Frontal cortex (tissue), 4 donors: Measurements from ENCODE around the gene ZFYVE26. TPM values are rescaled to one million over a fixed set of nuclear protein-coding genes. Genes with fewer than 3 reads are reported as not detected.

Experiments used
- DNase-seq, 2 donors: peaks; one replicate each; pipeline ENCODE4 v3.0.0; 2012; ENCODE audit warnings: low spot score in 2 of 2
- FAIRE-seq: peaks from 2 replicates; lab custom pipeline; 2012; peaks lifted over from hg19 to GRCh38; lab: Jason Lieb, UNC
- total RNA-seq: library from RNA; depleted of rRNA; stranded (reverse); fragments of >200 nt; gene quantifications from one replicate; pipeline ENCODE4 v1.2.3, GENCODE V29; 2014
- donor health status: control.
- donor health status: control.
- donor health status: control.

Gene ZFYVE26
- total RNA-seq, 1 donor from 2014 or later, result 14.7 TPM

DNA sequence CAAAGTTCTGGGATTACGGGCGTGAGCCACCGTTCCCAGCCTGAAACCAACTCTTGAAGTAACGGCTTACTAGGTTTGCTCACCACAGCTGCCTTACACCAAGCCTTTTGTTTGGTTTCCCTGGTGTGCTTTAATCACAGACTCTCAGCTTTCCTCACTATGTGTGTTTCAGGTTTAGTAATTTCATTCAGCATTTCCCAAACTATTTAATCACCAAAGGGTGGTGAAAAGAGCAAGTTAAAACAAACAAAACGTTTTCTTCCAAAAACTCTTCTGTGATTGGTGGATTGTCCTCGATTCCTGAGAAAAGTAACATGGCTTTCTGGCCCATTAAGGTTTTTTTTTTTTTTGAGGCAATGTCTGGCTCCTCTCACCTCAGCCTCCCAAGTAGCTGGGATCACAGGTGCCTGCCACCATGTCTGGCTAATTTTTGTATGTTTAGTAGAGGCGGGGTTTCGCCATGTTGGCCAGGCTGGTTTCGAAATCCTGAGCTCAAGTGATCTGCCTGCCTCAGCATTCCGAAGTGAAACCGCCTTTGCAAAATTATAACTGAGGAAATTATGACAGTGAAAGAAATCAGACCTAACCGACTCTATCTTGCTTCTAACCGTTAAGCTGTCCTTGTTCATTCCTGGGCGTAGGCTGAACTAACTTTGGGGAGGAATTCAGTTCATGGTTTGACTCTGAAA lies 1.5 kb upstream of the ZFYVE26 start:
- FAIRE-seq, result no peak
- DNase-seq, result no peak

DNA sequence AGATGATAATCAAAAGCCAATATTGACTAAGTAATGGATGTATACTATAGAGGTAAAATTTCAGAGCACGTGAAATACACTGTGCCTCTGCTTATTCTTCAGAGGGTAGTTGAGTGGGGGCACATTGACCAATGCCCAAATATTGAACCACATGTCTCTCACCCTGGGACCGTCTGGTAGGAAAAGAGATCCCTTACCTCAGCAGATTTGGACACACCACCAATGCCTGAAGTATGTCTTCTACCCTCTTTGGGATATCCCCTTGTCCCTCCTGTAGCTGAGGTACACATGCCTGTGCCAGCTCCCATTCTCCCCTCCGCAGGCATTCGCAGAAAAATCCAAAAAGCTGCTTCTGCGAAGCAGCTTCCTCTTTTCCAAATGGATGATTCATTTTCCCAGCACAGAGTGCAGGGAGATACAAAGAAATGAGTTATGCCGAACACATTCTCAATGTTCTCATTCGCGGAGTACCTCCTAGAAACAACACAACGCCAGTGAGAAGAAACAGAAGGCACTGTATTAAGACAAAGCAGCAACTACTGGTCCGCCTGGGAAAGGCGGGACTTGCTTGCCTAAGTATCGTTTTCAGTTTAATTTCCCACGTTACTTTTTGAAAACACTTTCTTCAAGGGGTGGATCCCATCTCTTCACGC lies 691 bp downstream of the ZFYVE26 start:
- FAIRE-seq, result no peak
- no peak for DNase-seq

DNA sequence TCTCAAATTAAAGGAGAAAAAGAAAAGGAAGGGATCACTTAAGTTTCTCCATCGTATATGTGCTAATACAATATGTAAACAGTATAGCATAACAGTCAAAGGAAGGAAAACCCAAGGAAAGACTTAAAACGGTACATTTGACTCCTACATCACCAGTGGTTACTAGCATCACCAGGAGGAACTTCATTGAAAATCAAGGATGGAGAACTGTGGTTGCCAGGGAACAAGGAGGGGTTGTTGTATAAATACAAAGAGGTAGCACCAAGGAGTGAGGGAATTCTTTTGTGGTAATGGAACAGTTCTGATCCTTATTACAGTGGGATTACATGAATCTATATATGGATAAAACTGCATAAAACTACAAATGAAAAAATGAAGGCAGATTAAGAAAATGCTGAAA lies 1.6 kb downstream of the ZFYVE26 start:
- FAIRE-seq (no peak), DNase-seq (no peak)

DNA sequence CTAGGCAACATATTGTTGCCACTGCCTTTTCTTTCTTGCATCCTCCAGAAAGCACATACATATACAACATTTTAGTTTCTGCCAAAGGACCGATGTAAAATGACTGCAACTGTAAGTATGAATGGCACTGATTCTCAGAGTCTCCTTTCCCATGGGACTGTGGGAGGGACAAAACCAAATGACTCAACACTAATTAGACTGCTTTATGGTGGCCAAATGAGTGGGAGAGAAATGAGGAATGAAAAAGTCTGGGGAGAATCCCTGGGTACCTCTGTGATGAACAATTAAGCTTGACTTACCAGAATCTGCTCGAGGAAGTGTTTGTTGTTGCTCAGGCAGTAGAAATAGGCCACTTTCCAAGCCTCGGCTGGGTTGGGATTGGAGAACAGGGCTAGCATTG lies 10.1 kb downstream of the ZFYVE26 start:
- FAIRE-seq, result no peak

DNA sequence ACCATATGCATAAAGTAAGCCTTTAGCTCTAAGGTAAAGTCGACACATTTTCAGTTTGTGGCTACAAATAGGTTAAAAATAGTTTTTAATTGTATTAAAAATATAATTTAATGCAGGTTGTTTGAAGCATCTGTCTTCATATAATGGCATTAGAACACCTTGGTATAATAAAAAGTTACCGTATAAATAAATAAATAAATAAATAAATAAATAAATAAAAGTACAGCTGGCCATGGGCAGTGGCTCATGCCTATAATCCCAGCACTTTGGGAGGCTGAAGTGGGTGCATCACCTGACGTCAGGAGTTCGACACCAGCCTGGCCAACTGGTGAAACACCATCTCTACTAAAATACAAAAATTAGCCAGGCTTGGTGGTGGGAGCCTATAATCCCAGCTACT lies 15.6 kb downstream of the ZFYVE26 start:
- DNase-seq, result no peak
- no peak for FAIRE-seq

More for the DNA sequence above, 10.1 kb downstream of the ZFYVE26 start:
- no peak for DNase-seq

DNA sequence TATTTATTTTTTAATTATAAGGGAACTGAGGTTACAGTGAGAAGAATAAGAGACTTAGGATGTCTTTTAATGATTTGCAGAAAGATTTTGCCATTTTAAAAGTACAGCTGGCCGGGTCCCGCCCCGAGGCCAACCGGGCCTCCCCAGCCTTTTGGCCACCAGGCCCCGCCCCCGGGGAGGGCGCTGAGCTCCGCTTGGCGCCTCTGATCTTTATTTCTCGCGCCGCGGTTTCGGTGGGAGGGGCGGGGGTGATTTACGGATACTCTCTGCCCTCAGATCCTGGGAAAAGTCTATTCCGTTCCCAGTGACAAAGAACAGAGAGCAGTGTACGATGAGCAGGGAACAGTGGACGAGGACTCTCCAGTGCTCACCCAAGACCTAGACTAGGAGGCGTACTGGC lies 17.7 kb downstream of the ZFYVE26 start:
- no peak for FAIRE-seq

DNA sequence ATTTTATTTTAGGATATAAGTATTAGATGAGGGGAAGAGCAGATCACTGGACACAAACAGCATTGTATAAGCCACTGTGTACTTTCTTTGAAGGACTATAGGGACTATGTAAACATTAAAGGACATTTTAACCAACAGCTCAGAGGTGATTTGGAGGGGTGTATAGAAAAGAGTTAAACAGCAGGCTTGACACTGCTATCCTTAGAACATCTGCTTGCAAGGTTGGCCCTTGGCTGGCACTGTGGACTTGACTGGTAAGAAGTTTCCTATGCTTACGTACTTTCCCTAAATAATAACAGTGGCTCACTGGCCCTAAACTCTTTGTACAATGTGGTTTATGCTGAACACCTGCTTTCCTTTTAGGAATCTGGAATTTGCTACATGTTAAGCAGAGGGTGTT lies 28.7 kb downstream of the ZFYVE26 start:
- FAIRE-seq, result no peak
- no peak for DNase-seq

More for the DNA sequence above, 17.7 kb downstream of the ZFYVE26 start:
- no peak for DNase-seq

DNA sequence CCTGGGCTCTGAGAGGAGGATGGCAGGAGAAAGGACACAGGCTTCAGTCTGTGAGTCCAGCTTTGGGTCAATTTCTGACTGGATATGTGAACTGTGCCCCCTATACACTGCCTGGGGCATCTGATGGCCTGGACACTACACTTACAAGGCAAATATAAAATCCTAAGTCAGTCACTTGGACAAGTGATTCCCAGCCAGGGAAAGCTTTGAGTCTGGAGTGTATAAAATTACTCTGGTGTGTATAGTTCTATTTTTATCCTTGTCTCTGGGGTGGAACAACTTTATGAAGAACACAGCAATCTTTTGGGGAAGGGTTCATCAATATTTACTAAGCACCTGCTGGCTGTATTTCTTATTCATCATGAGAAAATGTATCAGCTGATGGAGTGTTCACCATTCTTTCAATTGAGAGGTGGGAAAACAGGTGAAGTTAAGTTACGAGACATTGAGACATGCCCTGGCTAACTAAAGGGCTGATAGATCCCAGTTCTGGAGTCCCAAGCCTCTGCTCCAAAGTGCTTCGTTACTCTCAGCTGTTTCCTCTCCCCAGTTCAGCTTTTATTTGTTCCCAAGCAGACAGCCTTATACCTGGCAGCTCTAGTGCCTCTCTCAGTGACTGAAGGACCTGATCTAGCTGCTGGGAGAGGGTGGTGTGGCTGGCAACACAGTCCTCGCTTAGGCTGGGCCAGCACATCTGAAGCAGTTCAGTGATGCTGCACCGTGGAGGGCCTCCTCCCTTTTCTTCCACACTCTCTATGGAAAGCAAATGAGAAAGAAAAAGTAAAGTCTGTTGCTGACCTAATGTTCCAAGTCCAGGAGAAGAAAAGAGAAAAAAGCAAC lies 30.9 kb downstream of the ZFYVE26 start:
- no peak for FAIRE-seq

DNA sequence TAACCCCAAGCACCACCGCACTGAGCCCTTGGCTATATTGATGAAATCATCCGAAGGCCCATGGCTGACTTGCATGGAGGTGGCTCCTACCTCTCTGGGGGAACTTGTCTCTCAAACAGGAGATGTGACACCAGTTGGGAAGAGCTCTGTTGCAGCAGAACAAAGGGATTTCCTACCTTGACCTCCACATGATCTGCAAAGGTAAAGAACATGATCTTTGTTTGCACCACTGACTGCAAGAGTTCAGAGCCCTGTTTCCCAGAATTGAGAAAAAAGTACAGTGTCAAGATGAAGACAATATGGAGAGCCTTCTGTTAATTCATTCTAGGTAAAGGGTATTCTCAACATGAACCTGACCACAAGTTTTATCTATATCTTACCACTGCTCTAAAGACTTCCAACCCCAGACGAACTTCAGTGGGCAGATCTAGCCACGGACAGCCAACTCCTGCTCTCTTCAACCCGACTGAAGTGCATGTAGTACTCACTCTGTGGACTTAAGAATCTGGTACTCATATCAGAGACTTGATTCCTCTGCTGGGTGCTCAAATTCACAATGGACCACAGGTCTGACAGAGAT lies 32.1 kb downstream of the ZFYVE26 start:
- FAIRE-seq (no peak), DNase-seq (no peak)

More for the DNA sequence above, 30.9 kb downstream of the ZFYVE26 start:
- DNase-seq, result no peak

DNA sequence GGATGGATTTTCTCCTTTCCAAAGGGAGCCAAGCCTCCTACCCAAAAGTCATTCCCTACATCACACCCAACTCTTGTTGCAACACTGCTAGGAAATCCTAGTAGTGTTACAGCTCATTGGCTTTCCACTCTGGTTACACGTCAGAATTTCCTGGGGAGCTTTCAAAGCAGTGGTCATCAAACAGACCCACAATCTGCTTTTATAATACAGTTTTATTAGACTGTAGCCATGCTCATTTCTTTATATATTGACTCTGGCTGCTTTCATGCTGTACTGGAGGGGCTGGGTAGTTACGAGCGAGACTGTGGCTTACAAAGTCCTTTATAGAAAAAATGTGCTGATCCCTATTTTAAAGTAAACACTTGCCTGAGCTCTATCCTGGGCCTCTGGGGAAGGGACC lies 34.3 kb downstream of the ZFYVE26 start:
- DNase-seq (no peak), FAIRE-seq (no peak)

DNA sequence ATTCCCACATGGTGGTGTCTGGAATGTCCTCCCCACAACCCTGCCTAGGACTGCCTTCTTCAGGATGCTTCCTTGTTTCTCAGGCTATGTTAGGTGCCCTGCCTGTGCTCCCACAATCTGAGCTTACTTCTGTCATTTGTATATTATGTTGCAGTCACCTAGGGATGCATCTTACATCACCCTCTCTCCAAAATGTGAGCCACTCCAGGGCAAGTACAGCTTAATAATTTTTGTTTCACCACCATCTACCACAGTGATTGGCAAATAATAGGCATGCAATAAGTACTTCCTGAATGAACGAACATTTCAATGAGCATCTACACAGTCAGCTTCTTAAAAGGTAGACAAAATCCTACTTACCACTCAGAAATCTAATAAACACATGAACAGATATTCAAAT lies 37.6 kb downstream of the ZFYVE26 start:
- FAIRE-seq, result no peak
- no peak for DNase-seq

DNA sequence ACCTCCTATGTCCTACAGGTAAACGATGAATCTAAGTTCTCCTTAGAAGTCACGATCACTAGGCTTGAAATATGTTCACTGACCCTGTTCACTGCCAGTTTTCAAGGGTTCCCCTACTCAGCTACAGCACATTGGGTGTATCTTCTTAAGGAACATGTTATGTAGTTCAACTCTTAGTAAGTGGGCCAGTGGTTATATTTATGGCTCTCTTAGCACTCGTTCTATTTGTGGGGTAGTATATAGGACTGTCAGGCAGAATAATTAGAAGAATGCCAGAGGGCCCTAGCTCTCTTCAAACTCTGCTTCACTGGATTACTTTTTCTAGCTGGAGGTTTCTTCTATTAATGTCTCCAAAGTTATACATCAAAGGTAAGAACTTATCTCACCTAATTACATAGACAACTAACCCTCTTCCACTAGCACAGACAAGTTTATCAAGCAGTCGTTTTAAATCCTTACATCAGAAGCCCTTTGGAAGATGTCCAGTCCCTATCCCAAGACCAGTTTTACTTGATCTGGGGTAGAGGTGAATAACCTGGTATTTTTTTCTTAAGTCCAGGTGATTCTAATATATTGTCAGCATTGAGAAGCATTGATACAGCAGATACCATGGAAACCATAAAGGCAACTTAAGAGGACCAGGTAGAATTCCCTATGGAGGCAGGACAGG lies 39.6 kb downstream of the ZFYVE26 start:
- FAIRE-seq, result no peak
- DNase-seq, result no peak

DNA sequence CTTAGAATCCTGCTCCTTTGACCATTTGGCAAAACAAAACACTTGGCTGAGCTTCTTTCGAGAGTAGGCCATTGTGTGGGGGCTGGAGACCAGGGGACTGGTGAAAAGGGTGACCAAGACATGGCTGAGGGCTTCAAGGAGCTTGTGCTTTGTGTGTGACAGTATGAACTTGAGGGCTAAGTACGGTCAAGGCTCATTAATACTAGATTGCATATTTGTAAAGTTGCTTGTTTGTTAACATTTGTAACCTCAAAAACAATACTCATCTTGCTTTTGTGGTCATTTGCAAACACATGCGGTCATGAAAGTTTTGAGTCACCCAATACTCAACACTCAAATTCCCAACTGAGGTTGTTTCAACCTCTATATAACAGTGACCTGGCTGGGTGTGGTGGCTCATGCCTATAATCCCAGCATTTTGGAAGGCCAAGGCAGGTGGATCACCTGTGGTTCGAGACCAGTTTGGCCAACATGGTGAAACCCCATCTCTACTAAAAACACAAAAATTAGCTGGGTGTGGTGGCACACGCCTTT lies 42.5 kb downstream of the ZFYVE26 start:
- DNase-seq (no peak), FAIRE-seq (no peak)

DNA sequence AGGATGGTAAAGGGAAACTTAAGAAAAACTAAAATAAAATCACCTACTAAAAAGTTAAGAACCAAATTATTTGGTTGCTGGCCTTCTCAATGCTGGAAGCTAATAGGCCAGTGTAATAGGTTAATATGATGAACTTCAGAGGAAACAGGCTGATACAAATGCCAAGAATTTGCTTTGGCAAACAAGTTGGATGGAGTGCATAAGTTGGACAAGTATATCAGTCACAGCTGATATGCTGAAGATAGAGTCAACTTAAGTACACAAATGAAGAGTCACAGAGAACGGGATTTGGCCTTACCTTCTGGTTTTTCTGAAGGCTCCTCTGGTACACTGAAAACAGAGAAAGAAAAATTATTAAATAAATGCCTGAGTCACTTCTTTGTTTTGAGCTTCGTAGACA lies 48.2 kb downstream of the ZFYVE26 start:
- FAIRE-seq, result no peak
- DNase-seq, result no peak

DNA sequence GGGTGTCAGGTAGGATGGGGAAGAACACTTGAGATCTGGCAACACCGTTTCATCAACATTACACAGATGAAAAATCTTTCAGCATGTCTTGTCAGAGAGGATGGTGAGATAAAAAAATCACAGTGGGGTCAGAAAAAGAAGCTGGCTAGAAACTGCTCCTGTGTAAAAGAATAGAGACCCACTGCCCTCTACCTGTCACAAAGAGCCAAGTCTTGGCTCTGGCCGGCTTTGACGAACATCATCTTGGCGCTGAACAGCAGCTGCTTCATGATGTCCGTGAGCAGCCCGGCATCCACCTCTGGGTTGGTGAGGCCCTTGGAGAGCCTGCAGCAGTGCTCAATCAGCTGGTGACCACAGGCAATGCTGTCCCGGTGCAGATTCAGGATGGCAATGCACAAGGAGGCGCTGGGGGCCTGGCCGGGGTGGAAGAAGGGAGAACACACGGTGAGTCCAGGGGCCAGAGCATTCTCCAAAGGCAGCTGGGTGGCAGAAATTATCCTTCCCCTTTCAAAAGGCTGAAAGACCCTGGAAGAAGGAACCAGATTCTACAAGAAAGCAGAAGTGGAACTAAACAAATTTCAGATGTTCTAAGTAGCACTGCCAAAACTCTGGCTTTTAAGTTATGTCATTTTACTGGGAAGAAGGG lies 50.2 kb downstream of the ZFYVE26 start:
- FAIRE-seq, result no peak
- DNase-seq, result no peak

DNA sequence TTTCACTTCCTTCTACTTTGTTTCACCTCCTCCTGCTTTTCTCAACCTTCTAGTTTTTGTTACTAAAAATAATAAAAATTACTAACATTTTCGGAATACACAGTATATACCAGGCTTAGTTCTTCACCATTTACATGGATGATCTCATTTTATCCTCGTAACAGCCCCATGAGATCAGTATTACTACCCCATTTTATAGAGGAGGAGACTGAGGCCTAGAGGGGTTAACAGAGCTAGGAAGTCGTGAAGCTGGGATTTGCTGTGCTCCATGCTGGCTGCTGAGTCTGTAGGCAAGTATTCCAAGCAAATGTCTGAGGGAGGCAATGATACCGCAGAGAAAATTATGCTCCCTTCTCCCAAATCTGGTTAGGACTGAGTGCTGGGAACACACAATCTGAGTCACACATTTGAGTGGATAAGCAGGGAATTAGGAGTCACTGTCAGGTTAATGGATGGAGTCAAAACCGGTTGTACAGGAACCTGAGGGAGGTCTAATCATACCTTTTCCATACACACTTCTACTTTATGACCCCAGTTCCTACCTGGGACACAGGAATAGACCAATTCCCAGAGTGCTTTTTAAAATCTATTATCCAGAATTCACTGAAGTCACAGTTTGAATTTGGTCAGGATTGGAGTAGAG lies 51.1 kb downstream of the ZFYVE26 start:
- DNase-seq (no peak), FAIRE-seq (no peak)

DNA sequence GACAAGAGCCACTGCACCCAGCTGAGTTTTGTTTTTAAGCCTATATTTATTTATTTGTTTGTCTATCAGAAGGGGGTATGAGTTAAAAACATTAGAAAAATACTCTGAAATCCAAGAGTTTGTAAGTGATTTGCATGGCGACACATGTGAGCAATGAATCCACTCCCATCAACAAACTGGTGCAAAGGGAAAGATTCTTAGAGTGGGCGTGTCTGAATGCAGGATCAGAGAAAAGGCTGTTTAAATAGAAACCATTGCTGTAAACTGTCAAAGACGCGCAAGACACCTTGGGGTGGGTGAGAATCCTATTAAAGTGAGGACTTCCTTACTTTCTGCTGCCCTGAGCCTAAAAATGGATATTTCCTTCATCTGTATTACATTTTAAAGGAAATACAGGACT lies 51.9 kb downstream of the ZFYVE26 start:
- DNase-seq (no peak), FAIRE-seq (no peak)

DNA sequence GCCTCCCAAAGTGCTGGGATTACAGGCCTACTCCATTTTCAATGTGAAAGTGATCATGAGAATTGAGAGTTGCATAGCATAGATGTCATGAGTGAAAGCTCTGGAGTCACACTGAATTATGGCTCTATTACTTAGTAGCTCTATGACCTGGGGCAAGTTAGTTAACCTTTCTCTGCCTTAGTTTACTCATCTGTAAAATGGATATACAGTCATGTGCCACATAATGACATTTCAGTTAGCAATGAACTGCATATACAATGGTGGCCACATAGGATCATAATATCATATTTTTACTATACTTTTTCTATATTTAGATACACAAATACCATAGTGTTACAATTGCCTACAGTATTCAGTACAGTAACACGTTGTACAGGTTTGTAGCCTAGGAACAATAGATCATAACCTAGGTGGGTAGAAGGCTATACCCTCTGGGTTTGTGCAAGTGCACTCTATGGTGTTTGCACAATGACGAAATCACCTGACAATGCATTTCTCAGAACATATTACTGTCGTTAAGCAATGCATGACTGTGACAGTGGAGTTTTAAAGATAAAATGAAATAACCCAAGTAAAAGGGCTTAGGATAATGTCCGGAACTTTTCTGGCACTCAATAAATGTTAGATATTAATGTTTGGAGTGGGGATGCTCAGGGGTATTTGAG lies 53.1 kb downstream of the ZFYVE26 start:
- DNase-seq (no peak), FAIRE-seq (no peak)
